GM13976 (cell line): ENCODE data around the gene CCNC.
A peak's percentile ranks its signal among the peaks of the same experiment; 100 is the strongest.

ENCODE experiments used
- DNase-seq: peaks from one replicate; pipeline ENCODE4 v3.0.0; 2012; ENCODE audit warnings: low spot score
- in situ Hi-C: fragments of 300-500 bp; cut with MboI; formaldehyde crosslinking; loops from one replicate; pipeline ENCODE4 v1.12.0; 2022; ENCODE audit warnings: low sequenced_read_pairs, mixed read lengths, inconsistent platforms; ENCODE audit not compliant: unreplicated experiment
- TF ChIP-seq, protein P1 (sequence below): IDR thresholded peaks from 2 replicates; pipeline ENCODE4 v1.5.1; 2012; ENCODE audit warnings: borderline replicate concordance, mild to moderate bottlenecking; ENCODE audit not compliant: insufficient read depth; ENCODE audit errors: extremely low read depth, missing control alignments, control extremely low read depth

The CCNC gene

DNA sequence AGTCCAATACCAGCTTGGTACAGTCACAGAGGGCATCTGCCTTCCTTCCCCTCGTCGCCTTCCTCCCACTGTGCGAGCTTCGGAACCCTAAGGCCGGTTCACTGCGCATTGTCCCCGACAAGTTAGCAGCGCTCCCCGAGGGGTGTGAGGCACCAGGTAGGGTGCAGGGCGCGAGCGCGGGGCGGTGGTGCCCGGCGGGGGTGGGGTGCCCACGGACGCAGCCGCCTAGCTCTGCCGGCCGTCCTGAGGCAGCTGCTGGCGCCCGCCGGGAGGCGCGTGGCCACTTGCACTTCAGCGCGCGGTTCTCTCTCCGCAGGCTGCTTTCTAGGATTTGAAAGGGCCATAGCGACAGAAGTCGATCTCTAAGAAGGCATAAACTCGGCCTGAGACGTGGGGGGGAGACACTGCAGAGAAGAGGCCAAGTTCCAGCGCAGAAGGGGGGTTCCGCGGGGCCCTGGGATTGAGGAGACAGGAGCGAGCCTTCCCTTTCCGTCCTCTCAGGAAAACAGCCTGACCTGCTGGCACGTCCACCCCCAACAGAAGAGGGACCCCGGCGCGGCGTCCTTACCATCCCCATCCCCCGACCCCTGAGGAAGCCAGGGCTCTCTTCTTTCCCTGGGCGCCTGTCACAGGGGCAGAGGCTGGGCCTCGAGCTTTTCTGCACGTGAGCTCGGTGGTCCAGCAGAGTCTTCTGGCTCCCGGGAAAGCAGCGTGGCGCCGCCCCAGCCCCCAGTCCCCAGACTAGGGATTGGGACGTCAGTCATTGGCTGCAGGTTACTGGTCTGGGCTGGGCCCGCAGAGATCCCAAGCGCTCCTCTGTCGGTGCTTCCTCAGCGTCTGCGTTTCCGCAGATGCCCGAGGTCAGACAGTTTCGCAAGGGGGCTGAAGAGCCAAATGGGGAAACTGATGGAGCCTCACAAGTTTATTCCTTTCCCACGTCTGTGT is 22.5 kb upstream of the CCNC start:
- DNase-seq, result peak; percentile 31
- TF ChIP-seq, protein P1, sequence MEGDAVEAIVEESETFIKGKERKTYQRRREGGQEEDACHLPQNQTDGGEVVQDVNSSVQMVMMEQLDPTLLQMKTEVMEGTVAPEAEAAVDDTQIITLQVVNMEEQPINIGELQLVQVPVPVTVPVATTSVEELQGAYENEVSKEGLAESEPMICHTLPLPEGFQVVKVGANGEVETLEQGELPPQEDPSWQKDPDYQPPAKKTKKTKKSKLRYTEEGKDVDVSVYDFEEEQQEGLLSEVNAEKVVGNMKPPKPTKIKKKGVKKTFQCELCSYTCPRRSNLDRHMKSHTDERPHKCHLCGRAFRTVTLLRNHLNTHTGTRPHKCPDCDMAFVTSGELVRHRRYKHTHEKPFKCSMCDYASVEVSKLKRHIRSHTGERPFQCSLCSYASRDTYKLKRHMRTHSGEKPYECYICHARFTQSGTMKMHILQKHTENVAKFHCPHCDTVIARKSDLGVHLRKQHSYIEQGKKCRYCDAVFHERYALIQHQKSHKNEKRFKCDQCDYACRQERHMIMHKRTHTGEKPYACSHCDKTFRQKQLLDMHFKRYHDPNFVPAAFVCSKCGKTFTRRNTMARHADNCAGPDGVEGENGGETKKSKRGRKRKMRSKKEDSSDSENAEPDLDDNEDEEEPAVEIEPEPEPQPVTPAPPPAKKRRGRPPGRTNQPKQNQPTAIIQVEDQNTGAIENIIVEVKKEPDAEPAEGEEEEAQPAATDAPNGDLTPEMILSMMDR, result no peak
- in situ Hi-C loops, result loop anchor here (10.0 kb wide), 1 partner anchor 154 kb away; no protein-coding TSS in a partner anchor

DNA sequence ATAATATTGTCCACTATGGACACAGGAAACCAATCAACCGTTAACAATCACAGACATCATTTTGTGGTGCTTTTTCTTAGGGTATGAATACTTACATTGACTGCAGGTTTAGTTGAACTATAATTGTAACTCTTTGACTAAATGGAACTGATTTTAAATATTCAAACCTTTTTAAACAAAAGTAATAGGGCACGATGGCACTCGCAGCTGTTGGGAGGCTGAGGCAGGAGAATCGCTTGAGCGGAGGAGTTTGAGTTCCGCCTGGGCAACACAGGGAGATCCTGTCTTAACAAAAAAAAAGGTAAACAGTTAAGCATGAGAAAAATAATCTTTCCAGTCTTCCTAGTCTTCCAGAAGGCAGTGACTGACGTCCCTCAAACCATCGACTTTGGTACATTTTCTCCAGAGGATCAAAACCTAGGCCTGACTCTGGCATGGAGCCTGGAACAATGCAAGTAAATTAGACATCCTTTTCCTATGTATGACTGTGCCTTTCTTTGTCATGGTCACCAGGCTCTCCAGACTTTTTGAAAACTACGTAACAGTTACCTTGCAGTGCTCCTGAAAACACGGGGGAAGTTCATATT is 21.5 kb upstream of the CCNC start:
- no peak for DNase-seq
- TF ChIP-seq, protein P1, result no peak
- in situ Hi-C loops, result loop anchor here (10.0 kb wide), 1 partner anchor 155 kb away; no protein-coding TSS in a partner anchor

DNA sequence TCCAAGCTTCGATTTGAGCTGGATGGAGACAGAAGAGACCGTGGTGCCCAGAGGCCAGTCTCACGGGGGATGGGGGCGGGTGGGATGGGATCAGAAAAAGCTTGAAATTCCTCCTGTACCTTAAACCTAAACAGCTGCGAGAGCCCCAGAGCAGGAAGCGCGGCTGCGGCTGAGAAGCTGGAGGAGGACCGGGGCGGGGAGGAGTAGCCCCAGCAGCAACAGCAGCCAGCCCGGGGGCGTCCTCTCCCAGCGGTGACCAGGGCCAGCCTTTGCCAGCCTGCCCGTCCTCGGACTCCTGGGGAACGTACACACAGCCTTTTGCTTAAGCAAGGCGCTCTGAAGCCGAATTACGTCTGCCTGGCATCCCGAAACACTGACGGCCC is 20.8 kb upstream of the CCNC start:
- TF ChIP-seq, protein P1, result no peak
- in situ Hi-C loops, result no loop called here
- DNase-seq, result peak; percentile 50

DNA sequence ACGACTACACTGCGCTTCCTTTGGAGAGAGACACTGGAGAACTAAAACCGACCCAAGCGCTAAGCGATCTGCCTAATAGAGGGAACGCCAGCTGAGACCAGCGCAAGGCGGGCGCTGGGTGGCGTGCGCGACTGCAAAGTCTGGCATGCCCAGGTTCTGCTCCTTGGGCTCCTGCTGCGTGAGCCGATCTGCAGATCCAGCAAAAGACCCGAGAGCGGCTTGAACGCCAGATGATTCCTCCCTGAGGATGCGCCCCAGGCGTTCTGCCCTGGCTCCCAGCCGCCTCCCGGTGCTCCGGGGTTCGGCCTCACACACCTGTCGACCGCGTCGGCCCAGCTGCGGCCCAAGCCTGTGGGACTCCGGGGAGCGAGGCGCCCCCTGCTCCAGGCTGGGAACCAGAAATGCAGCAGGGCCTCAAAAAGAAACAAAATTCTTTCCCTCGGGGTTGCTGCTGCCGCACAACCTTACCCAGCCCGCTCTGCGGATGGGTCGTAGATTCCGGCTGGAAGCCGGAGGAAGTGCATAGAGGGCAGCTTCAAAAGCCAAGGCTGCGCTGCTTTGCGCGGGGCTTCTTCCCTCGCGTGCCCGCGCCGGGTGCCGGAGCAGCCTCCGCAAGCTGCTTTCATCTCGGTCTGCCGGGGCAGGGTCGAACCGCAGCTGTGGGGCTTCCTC is 20.3 kb upstream of the CCNC start:
- DNase-seq, result peak; percentile 77
- in situ Hi-C loops, result no loop called here

DNA sequence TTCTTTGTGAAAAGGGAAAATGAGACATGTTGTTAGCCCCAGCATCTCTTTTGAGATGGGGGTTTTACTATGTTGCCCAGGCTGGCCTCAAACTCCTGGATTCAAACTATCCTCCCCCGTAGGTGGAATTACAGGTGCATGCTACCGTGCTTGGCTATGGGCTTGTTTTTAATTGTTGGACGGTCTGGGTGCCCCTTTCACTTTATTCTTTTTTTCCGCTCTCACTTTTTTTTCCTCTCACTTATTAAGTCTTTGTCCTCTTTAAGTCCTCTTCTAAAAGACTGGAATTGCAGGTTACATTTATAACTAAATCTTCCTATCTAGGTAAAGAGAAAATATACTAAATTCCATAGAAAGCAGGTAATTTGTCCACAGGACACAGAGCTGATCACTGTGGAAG is 19.3 kb upstream of the CCNC start:
- TF ChIP-seq, protein P1, result no peak
- in situ Hi-C loops, result no loop called here
- no peak for DNase-seq

More for the DNA sequence above, 20.3 kb upstream of the CCNC start:
- TF ChIP-seq, protein P1, result peak; percentile 81

DNA sequence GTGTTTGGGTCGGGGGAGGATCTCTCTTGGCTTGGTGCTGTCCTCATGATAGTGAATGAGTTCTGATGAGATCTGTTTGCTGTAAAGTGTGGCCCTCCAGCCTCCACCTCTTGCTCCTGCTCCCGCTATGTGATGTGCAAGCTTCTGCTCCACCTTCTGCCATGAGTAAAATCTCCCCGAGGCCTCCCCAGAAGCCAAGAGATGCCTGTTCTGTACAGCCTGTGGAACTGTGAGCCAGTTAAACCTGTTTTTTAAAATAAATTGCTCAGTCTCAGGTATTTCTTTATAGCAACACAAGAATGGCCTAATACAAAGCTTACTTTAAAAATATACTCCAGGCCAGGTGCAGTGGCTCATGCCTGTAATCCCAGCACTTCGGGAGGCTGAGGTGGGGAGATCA is 11.3 kb upstream of the CCNC start:
- in situ Hi-C loops, result no loop called here
- no peak for DNase-seq
- TF ChIP-seq, protein P1, result no peak
